Lung (tissue), 12 donors: ENCODE data around the gene BCL11A. TPM values are rescaled to one million over a fixed set of nuclear protein-coding genes. Genes with fewer than 3 reads are reported as not detected.
A peak's percentile ranks its signal among the peaks of the same experiment; 100 is the strongest.

Source experiments
- ATAC-seq: fragments of 200-7000 bp; cut with Tn5 transposase; one replicate; pipeline ENCODE4 v1.9.1; 2020; ENCODE audit warnings: moderate number of reproducible peaks; ENCODE audit not compliant: insufficient read depth, low FRiP score
- DNase-seq, 3 donors: peaks; one replicate each; pipeline ENCODE4 v3.0.0-alpha.2; 2013 to 2017
- H3K27ac ChIP-seq, 2 donors: one replicate each; pipeline ENCODE4 v1.5.1; 2013; ENCODE audit warnings: mild to moderate bottlenecking in 2 of 2, moderate library complexity in 2 of 2, control low read depth in 1 of 2, inconsistent platforms in 1 of 2, low read depth in 1 of 2, low read length in 1 of 2
- H3K27me3 ChIP-seq, 3 donors: one replicate each; pipeline ENCODE4 v1.5.1; 2013; ENCODE audit warnings: low read length in 2 of 3; ENCODE audit not compliant: control insufficient read depth in 3 of 3, insufficient read depth in 3 of 3
- H3K36me3 ChIP-seq, 4 donors: one replicate each; pipeline ENCODE4 v1.5.1; 2013; ENCODE audit warnings: low read length in 4 of 4, mild to moderate bottlenecking in 1 of 4, moderate library complexity in 1 of 4; ENCODE audit not compliant: control insufficient read depth in 4 of 4, insufficient read depth in 4 of 4
- H3K4me1 ChIP-seq, 5 donors: one replicate each; pipeline ENCODE4 v1.5.1; 2013; ENCODE audit warnings: low read length in 5 of 5, mild to moderate bottlenecking in 2 of 5, moderate library complexity in 1 of 5; ENCODE audit not compliant: control insufficient read depth in 5 of 5, insufficient read depth in 5 of 5
- H3K4me3 ChIP-seq: one replicate; pipeline ENCODE4 v1.5.1; 2013; ENCODE audit warnings: mild to moderate bottlenecking, control low read depth, moderate library complexity
- H3K9ac ChIP-seq, 2 donors: one replicate each; pipeline ENCODE4 v1.5.1; 2013; ENCODE audit warnings: low read length in 2 of 2, control low read depth in 1 of 2; ENCODE audit not compliant: insufficient read depth in 1 of 2
- H3K9me3 ChIP-seq, 4 donors: one replicate each; pipeline ENCODE4 v1.5.1; 2013; ENCODE audit warnings: low read length in 3 of 4, mild to moderate bottlenecking in 1 of 4, moderate library complexity in 1 of 4; ENCODE audit not compliant: control insufficient read depth in 4 of 4, insufficient read depth in 3 of 4
- CTCF ChIP-seq: IDR thresholded peaks from 2 replicates; pipeline ENCODE4 v1.5.1; 2012; ENCODE audit warnings: mild to moderate bottlenecking; ENCODE audit errors: control extremely low read depth, extremely low read depth
- WGBS, 2 donors: extraction: QIAGEN DNeasy Blood & Tissue Kit; methylation state at CpG; one replicate each; pipeline ENCODE4 v1.1.7; 2013; 5-methylcytosine and 5-hydroxymethylcytosine counted together
- polyA plus RNA-seq, 2 donors: library from polyadenylated mRNA; stranded (reverse); fragments of 200-250 nt; gene quantifications; one replicate each; pipeline ENCODE4 v1.2.1, GENCODE V29; 2013
- total RNA-seq, 2 donors: library from RNA; depleted of rRNA in 1 of 2; stranded (reverse); fragments of >200 nt in 1 of 2; gene quantifications; one replicate each; pipeline ENCODE4 v1.2.1, GENCODE V29; 2014 to 2021
- donor health status: control.
- donor health status: control.
- donor health status: Bipolar disorder and iron deficiency.
- donor health status: healthy.
- donor health status: DM: yes; HTN: yes; CAD: no.

BCL11A gene
- total and polyA plus RNA-seq, 4 donors: 1.5 to 21.1 (median 4.7) TPM

GRCh38 chr2:60520917-60521539 is 32.4 kb downstream of the BCL11A start:
- Histone ChIP-seq H3K4me3 (no peak overlapping the region), H3K9ac (no peak overlapping the region), H3K36me3 (no peaks in the 10 kb centered on the region), H3K4me1 (peaks cover 0 to 21% (median 2%) of the 10 kb centered on the region in 5 donors), H3K27ac (peak overlapping the region in 1 of 2 donors; percentile 11), H3K9me3 (no peaks in the 10 kb centered on the region), H3K27me3 (no peaks in the 10 kb centered on the region)
- no peak for DNase-seq
- no peak for ATAC-seq
- TF ChIP-seq CTCF: no peak
- 92 to 94% methylated on average over 9 of the region's 9 CpGs for WGBS, 2 donors

- Histone ChIP-seq H3K27ac (no peak overlapping the region), H3K36me3 (no peaks in the 10 kb centered on the region), H3K4me3 (no peak overlapping the region), H3K27me3 (no peaks in the 10 kb centered on the region), H3K9ac (no peak overlapping the region), H3K9me3 (no peaks in the 10 kb centered on the region), H3K4me1 (peaks cover 0 to 21% (median 3%) of the 10 kb centered on the region in 5 donors)
- DNase-seq (no peak), ATAC-seq (no peak)
- 88 to 93% methylated on average over 8 of the region's 8 CpGs for WGBS, 2 donors
- no peak for TF ChIP-seq CTCF
Observed at GRCh38 chr2:60520151-60520876, 33.1 kb downstream of the BCL11A start.

GRCh38 chr2:60519231-60519863 is 34.1 kb downstream of the BCL11A start:
- H3K9me3 ChIP-seq: no peaks in the 10 kb centered on the region
- DNase-seq (no peak), ATAC-seq (no peak)
- peak overlapping the region in 1 of 2 donors; percentile 26 for H3K27ac ChIP-seq
- H3K27me3 ChIP-seq: no peaks in the 10 kb centered on the region
- H3K9ac ChIP-seq: no peak overlapping the region
- no peaks in the 10 kb centered on the region for H3K36me3 ChIP-seq
- WGBS, 2 donors: 73 to 86% methylated on average over 7 of the region's 7 CpGs
- peaks cover 0 to 21% (median 3%) of the 10 kb centered on the region in 5 donors for H3K4me1 ChIP-seq
- TF ChIP-seq CTCF: no peak
- H3K4me3 ChIP-seq: no peak overlapping the region
